IMR-90 (cell line): ENCODE measurements around the gene DAAM1. TPM values are rescaled to one million over a fixed set of nuclear protein-coding genes. Genes with fewer than 3 reads are reported as not detected.

Experiments
- ATAC-seq: fragments of 200-7000 bp; cut with Tn5 transposase; 2 replicates; pipeline ENCODE4 v1.9.1; 2020; ENCODE audit warnings: low read depth, mild to moderate bottlenecking, moderate library complexity
- BruUV-seq: library from RNA; stranded (reverse); fragments of 400-500 nt; replicated peaks from 2 replicates; lab custom pipeline; 2021; lab: Mats Ljungman, UMichigan
- CTCF ChIA-PET: fragments of 300-600 bp; formaldehyde crosslinking; extraction: SDS; loops from one replicate; lab custom pipeline; 2021; ENCODE audit warnings: antibody characterized with exemption; lab: Yijun Ruan, JAX
- POLR2A ChIA-PET: fragments of 300-600 bp; sonication (Branson Sonifier 250); formaldehyde crosslinking; loops from one replicate; lab custom pipeline; 2022; ENCODE audit warnings: antibody characterized with exemption; ENCODE audit not compliant: unreplicated experiment; lab: Charles Lee
- DNase-seq: peaks from one replicate; pipeline ENCODE4 v3.0.0; 2013
- H2AFZ ChIP-seq: replicated peaks from 2 replicates; pipeline ENCODE3; 2013; ENCODE audit warnings: low read length, mild to moderate bottlenecking; ENCODE audit not compliant: poor library complexity
- H2AK5ac ChIP-seq: 2 replicates; pipeline ENCODE4 v1.6.1; 2013; ENCODE audit warnings: low read depth, low read length, inconsistent platforms
- H2AK9ac ChIP-seq: replicated peaks from 2 replicates; pipeline ENCODE3; 2013; ENCODE audit warnings: mild to moderate bottlenecking, low read depth, low read length, moderate library complexity; ENCODE audit not compliant: poor library complexity
- H2BK120ac ChIP-seq: 2 replicates; pipeline ENCODE4 v1.6.1; 2013; ENCODE audit warnings: low read depth, low read length, inconsistent platforms
- H2BK15ac ChIP-seq: 3 replicates; pipeline ENCODE4 v1.6.1; 2013; ENCODE audit warnings: low read depth, low read length, inconsistent platforms
- H2BK20ac ChIP-seq: 2 replicates; pipeline ENCODE4 v1.6.1; 2013; ENCODE audit warnings: low read depth, mild to moderate bottlenecking, inconsistent platforms, low read length, moderate library complexity
- H2BK5ac ChIP-seq: 2 replicates; pipeline ENCODE4 v1.6.1; 2013; ENCODE audit warnings: mild to moderate bottlenecking, low read depth, low read length, inconsistent platforms; ENCODE audit not compliant: poor library complexity, severe bottlenecking
- H3K14ac ChIP-seq: replicated peaks from 2 replicates; pipeline ENCODE4 v1.6.1; 2013; ENCODE audit warnings: low read depth, low read length, inconsistent platforms
- H3K18ac ChIP-seq: 2 replicates; pipeline ENCODE4 v1.6.1; 2013; ENCODE audit warnings: low read depth, low read length, control low read depth
- H3K23ac ChIP-seq: 2 replicates; pipeline ENCODE4 v1.6.1; 2013; ENCODE audit warnings: low read depth, low read length, inconsistent platforms
- H3K27ac ChIP-seq: 2 replicates; pipeline ENCODE4 v1.5.1; 2013; ENCODE audit warnings: mild to moderate bottlenecking, control low read depth, low read length; ENCODE audit not compliant: insufficient read depth
- H3K27me3 ChIP-seq: 2 replicates; pipeline ENCODE4 v1.6.1; 2013; ENCODE audit warnings: low read length; ENCODE audit not compliant: control insufficient read depth, insufficient read depth
- H3K36me3 ChIP-seq: 2 replicates; pipeline ENCODE4 v1.6.1; 2013; ENCODE audit warnings: low read length, mixed read lengths; ENCODE audit not compliant: control insufficient read depth, insufficient read depth
- H3K4ac ChIP-seq: 2 replicates; pipeline ENCODE4 v1.6.1; 2013; ENCODE audit warnings: low read depth, low read length, inconsistent platforms
- H3K4me1 ChIP-seq: 2 replicates; pipeline ENCODE4 v1.6.1; 2013; ENCODE audit warnings: low read length, mixed read lengths; ENCODE audit not compliant: control insufficient read depth, insufficient read depth
- H3K4me2 ChIP-seq: 2 replicates; pipeline ENCODE4 v1.6.1; 2013; ENCODE audit warnings: low read depth, mild to moderate bottlenecking, control low read depth, low read length, moderate library complexity
- H3K4me3 ChIP-seq: 2 replicates; pipeline ENCODE4 v1.5.1; 2013; ENCODE audit warnings: low read depth, mild to moderate bottlenecking, control low read depth, low read length, moderate library complexity; ENCODE audit not compliant: insufficient read depth
- H3K56ac ChIP-seq: 2 replicates; pipeline ENCODE4 v1.6.1; 2013; ENCODE audit warnings: low read length, inconsistent platforms; ENCODE audit not compliant: insufficient read depth; ENCODE audit errors: extremely low read depth
- H3K79me1 ChIP-seq, 2 experiments: 2 replicates each; pipeline ENCODE4 v1.6.1; 2013; ENCODE audit warnings: low read length in 2 of 2, inconsistent platforms in 1 of 2, low read depth in 1 of 2
- H3K9ac ChIP-seq: 2 replicates; pipeline ENCODE4 v1.6.1; 2013; ENCODE audit warnings: low read depth, low read length, control low read depth
- H3K9me1 ChIP-seq: 2 replicates; pipeline ENCODE4 v1.6.1; 2013; ENCODE audit warnings: low read length, inconsistent platforms; ENCODE audit not compliant: insufficient read depth
- H3K9me3 ChIP-seq: 2 replicates; pipeline ENCODE4 v1.6.1; 2013; ENCODE audit warnings: low read length; ENCODE audit not compliant: control insufficient read depth, insufficient read depth
- H4K20me1 ChIP-seq: 2 replicates; pipeline ENCODE4 v1.6.1; 2013; ENCODE audit warnings: low read length, inconsistent platforms; ENCODE audit not compliant: insufficient read depth
- H4K5ac ChIP-seq: 2 replicates; pipeline ENCODE4 v1.6.1; 2013; ENCODE audit warnings: mild to moderate bottlenecking, low read depth, low read length, control low read depth
- H4K8ac ChIP-seq, 2 experiments: 2 replicates each; pipeline ENCODE4 v1.6.1; 2013; ENCODE audit warnings: low read depth in 2 of 2, low read length in 2 of 2, control low read depth in 1 of 2, inconsistent platforms in 1 of 2
- H4K91ac ChIP-seq: 2 replicates; pipeline ENCODE4 v1.6.1; 2013; ENCODE audit warnings: low read depth, low read length, inconsistent platforms; ENCODE audit not compliant: insufficient read depth
- FOS ChIP-seq: fragments of 150-350 bp; IDR thresholded peaks from 2 replicates; pipeline ENCODE4 v1.6.1; 2016; ENCODE audit warnings: low read depth, low read length
- MAFK ChIP-seq: IDR thresholded peaks from 2 replicates; pipeline ENCODE4 v1.6.1; 2012; ENCODE audit warnings: low read depth, low read length, improper control_type of control experiment
- MAZ ChIP-seq: IDR thresholded peaks from 2 replicates; pipeline ENCODE4 v1.6.1; 2012; ENCODE audit warnings: low read depth, mild to moderate bottlenecking, low read length, improper control_type of control experiment, moderate library complexity, borderline replicate concordance
- WGBS, 2 experiments: methylation state at CpG; one replicate each; pipeline versions ENCODE4 v1.1.5 to v1.1.7; 2013; ENCODE audit warnings: missing lambda C conversion rate in 2 of 2; ENCODE audit not compliant: insufficient read length in 1 of 2; ENCODE audit errors: extremely low coverage in 2 of 2; 5-methylcytosine and 5-hydroxymethylcytosine counted together
- dilution Hi-C: fragments of 300-500 bp; cut with HindIII; formaldehyde crosslinking; loops from one replicate; pipeline ENCODE4 v1.14.3; 2018; ENCODE audit warnings: low sequenced_read_pairs; ENCODE audit not compliant: unreplicated experiment
- in situ Hi-C: fragments of 300-500 bp; cut with MboI; formaldehyde crosslinking; loops from 3 replicates; pipeline ENCODE4 v1.14.3; 2019; ENCODE audit warnings: low sequenced_read_pairs, inconsistent platforms, mixed read lengths
- intact Hi-C: fragments of 100-400 bp; cut with micrococcal nuclease; formaldehyde crosslinking; loops from 2 replicates; pipeline ENCODE4 v1.10.0; 2022
- polyA plus RNA-seq, 3 experiments: library from polyadenylated mRNA; depleted of rRNA; stranded (reverse); fragments of >200 nt; gene quantifications; 2 replicates each; pipeline ENCODE4 v1.2.3, GENCODE V29; 2012; ENCODE audit warnings: low replicate concordance in 1 of 3
- total RNA-seq: library from RNA; depleted of rRNA; stranded (reverse); fragments of >200 nt; gene quantifications from 2 replicates; pipeline ENCODE4 v1.2.3, GENCODE V29; 2012

The DAAM1 gene
- total and polyA plus RNA-seq, 2 of the 4 experiments (the other 2 are of a cell fraction), result 4.8 to 5.4 TPM

DNA sequence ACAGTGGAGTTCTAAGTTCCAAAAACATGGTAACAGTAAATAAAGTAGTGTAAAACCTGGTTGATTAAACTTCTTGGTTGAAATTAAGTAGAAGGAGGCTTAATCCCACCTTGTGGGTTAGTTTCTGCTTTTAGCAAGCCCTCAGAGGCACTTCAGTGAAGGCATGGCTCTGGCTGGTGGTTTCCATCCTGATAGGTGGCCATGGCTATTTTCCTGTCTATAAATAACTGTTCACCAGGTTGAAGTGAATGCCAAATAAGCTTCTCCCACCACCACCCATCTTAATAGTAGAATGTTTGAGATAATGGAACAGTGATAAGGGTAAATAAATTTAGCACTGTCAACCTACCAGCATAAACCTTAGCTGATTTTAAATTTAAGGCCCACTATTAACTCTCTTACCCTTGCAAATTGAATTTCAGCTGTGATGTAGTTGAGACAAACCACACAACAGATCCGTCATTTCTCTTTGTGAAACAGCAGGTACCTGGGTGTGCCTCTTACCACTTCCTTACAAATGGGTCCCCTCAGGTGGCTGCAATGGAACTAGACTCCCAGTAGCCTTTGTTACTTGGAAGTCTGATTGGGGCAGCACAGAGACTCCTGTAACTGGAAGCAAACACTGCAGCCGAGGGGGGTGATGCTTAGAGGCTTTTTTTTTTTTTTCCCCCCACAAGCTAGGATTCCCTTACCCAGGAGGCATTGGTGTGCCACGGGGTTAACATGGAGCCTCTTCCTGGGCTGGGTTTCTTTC lies 41.4 kb downstream of the DAAM1 start:
- no peak overlapping the region for H3K14ac ChIP-seq
- H2AK9ac ChIP-seq, result no peak overlapping the region
- dilution Hi-C loops (no loop called here), intact Hi-C loops (no loop called here), in situ Hi-C loops (no loop called here)
- no TSS peak for BruUV-seq
- H3K9me1 ChIP-seq, result no peaks in the 10 kb centered on the region
- no CpG with 5 or more reads among the region's 3 CpGs for WGBS, 2 experiments
- H3K27ac ChIP-seq, result no peak overlapping the region
- H3K9me3 ChIP-seq, result no peaks in the 10 kb centered on the region
- H4K8ac ChIP-seq, result no peak overlapping the region
- H3K9ac ChIP-seq, result no peak overlapping the region
- H3K36me3 ChIP-seq, result no peaks in the 10 kb centered on the region
- H3K4ac ChIP-seq, result no peak overlapping the region
- H3K4me2 ChIP-seq, result no peak overlapping the region
- CTCF ChIA-PET, result no interaction called here
- no peaks in the 10 kb centered on the region for H4K20me1 ChIP-seq
- no peak overlapping the region for H2AFZ ChIP-seq
- peaks cover 7 to 11% of the 10 kb centered on the region in 2 experiments; a peak in 2 of 4 replicates for H3K79me1 ChIP-seq
- peaks cover 5% of the 10 kb centered on the region; the same call in 1 of the 2 replicates for H3K4me1 ChIP-seq
- H2BK20ac ChIP-seq, result no peak overlapping the region
- H4K5ac ChIP-seq, result no peak overlapping the region
- ATAC-seq (no peak), DNase-seq (no peak)
- no peaks in the 10 kb centered on the region for H3K27me3 ChIP-seq
- no peak overlapping the region for H3K4me3 ChIP-seq
- no peak overlapping the region for H2BK15ac ChIP-seq
- H3K56ac ChIP-seq, result no peak overlapping the region
- H3K18ac ChIP-seq, result no peak overlapping the region
- H4K91ac ChIP-seq, result no peak overlapping the region
- H2AK5ac ChIP-seq, result no peak overlapping the region
- no peak overlapping the region for H2BK5ac ChIP-seq
- no peak for TF ChIP-seq MAFK
- no peak for TF ChIP-seq FOS
- no peak for TF ChIP-seq MAZ
- H2BK120ac ChIP-seq, result no peak overlapping the region
- H3K23ac ChIP-seq, result no peak overlapping the region
- POLR2A ChIA-PET, result no interaction called here
